Vagina (tissue), 2 donors: Measurements from ENCODE around the gene PKP4.
"Not testable (repeated sequence)": the region's sequence is repeated elsewhere in the genome, so short reads cannot be mapped to it uniquely, and the experiment has no call there.

Source experiments
- CTCF ChIP-seq, 3 experiments: fragments of 450-650 bp in 2 of 3; fragments of 200-600 bp in 1 of 3; sonication (generic) in 1 of 3; IDR thresholded peaks; one replicate each; pipeline ENCODE4 v1.5.1; 2017 to 2019; ENCODE audit warnings: antibody characterized with exemption in 3 of 3, mild to moderate bottlenecking in 2 of 3, moderate library complexity in 2 of 3
- POLR2AphosphoS5 ChIP-seq, 2 donors: sonication (generic); formaldehyde crosslinking; IDR thresholded peaks; one replicate each; pipeline ENCODE4 v1.9.0; 2017; ENCODE audit warnings: antibody characterized with exemption in 2 of 2, mild to moderate bottlenecking in 2 of 2, low read depth in 1 of 2; ENCODE audit not compliant: insufficient read depth in 1 of 2

DNA sequence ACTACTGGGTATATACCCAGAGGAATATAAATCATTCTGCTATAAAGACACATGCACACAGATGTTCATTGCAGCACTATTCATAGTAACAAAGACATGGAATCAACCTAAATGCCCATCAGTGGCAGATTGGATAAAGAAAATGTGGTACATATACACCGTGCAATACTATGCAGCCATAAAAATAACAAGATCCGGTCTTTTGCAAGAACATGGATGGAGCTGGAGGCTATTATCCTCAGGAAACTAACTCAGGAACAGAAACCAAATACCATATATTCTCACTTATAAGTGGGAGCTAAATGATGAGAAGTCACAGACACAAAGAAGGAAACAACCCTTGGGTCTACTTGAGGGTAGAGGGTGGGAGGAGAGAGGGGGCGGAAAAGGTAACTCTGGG is 16.5 kb downstream of the PKP4 start:
- TF ChIP-seq POLR2AphosphoS5 (IDR thresholded peaks at IDR 0.05; ENCODE audit: insufficient read depth in 1 of 2, low read depth in 1 of 2); CTCF (IDR thresholded peaks at IDR 0.05): not testable (repeated sequence)
